Psoas muscle (tissue), 8 donors: ENCODE data around the gene BMP6. TPM values are rescaled to one million over a fixed set of nuclear protein-coding genes. Genes with fewer than 3 reads are reported as not detected.

Experiments
- ATAC-seq, 4 donors: fragments of 200-7000 bp; cut with Tn5 transposase; one replicate each; pipeline ENCODE4 v1.9.1; 2020; ENCODE audit warnings: moderate library complexity in 3 of 4, mild to moderate bottlenecking in 2 of 4
- DNase-seq, 2 donors: peaks; one replicate each; pipeline ENCODE4 v3.0.0-alpha.2; 2020
- H3K27ac ChIP-seq: fragments of 200-600 bp; one replicate; pipeline ENCODE4 v1.8.0; 2022
- H3K27me3 ChIP-seq, 3 donors: fragments of 200-600 bp in 1 of 3; one replicate each; pipeline versions ENCODE4 v1.6.1 to v1.8.0; 2013 to 2022; ENCODE audit warnings: low read length in 2 of 3, mild to moderate bottlenecking in 2 of 3, moderate library complexity in 1 of 3; ENCODE audit not compliant: insufficient read depth in 3 of 3
- H3K36me3 ChIP-seq, 2 donors: fragments of 200-600 bp in 1 of 2; one replicate each; pipeline versions ENCODE4 v1.6.1 to v1.8.0; 2013 to 2022; ENCODE audit warnings: low read depth in 1 of 2, mild to moderate bottlenecking in 1 of 2, moderate library complexity in 1 of 2; ENCODE audit not compliant: insufficient read depth in 1 of 2
- H3K4me1 ChIP-seq: fragments of 200-600 bp; one replicate; pipeline ENCODE4 v1.8.0; 2022
- H3K4me3 ChIP-seq: fragments of 200-600 bp; one replicate; pipeline ENCODE4 v1.8.0; 2022; ENCODE audit warnings: mild to moderate bottlenecking
- H3K9me3 ChIP-seq: fragments of 200-600 bp; one replicate; pipeline ENCODE4 v1.8.0; 2022
- CTCF ChIP-seq: fragments of 200-600 bp; IDR thresholded peaks from one replicate; pipeline ENCODE4 v1.8.0; 2022; ENCODE audit warnings: antibody characterized with exemption
- WGBS, 3 donors: extraction: QIAGEN DNeasy Blood & Tissue Kit; methylation state at CpG; one replicate each; pipeline versions ENCODE4 v1.1.6 to v1.1.7; 2013; 5-methylcytosine and 5-hydroxymethylcytosine counted together
- intact Hi-C, 2 donors: fragments of 100-400 bp; cut with DNase I; formaldehyde crosslinking; loops; one replicate each; pipeline versions ENCODE4 v1.11.0 to v1.14.2; 2022
- polyA plus RNA-seq, 3 donors: library from polyadenylated mRNA; stranded (reverse); fragments of 200-250 nt; gene quantifications; one replicate each; pipeline ENCODE4 v1.2.3, GENCODE V29; 2013
- total RNA-seq, 4 donors: library from RNA; stranded (reverse); fragmentation: NEBNext Ultra II Directional in 2 of 4; extraction: Animal tissue kit (Norgen Biotek cat#: 25700) in 2 of 4; gene quantifications; one replicate each; pipeline versions ENCODE4 v1.2.1 to v1.2.4, GENCODE V29; 2021 to 2023
- donor health status: healthy with polysubstance abuse.
- donor health status: DM: no; HTN: no; CAD: no; lungs with moderate emphysema.
- donor health status: Bipolar disorder and iron deficiency.
- donor health status: healthy.
- donor health status: DM: yes; HTN: yes; CAD: no.
- donor health status: DM: no; HTN: no; CAD: no.
- donor health status: DM: no; HTN: no; CAD: no.
- donor health status: DM: yes; HTN: yes; CAD: no.

Gene BMP6
- total and polyA plus RNA-seq, 7 donors = 0.96 to 4.9 (median 3.4) TPM

GRCh38 chr6:7832904-7833750 is 107.2 kb downstream of the BMP6 start:
- intact Hi-C loops = no loop called here
- H3K27me3 ChIP-seq = no peaks in the 10 kb centered on the region
- H3K36me3 ChIP-seq = no peaks in the 10 kb centered on the region
- H3K27ac ChIP-seq = no peak overlapping the region
- 84 to 90% (median 88%) methylated on average over 9 of the region's 9 CpGs for WGBS, 3 donors
- H3K9me3 ChIP-seq = no peaks in the 10 kb centered on the region
- no peak for TF ChIP-seq CTCF
- no peak for ATAC-seq
- H3K4me1 ChIP-seq = no peaks in the 10 kb centered on the region
- H3K4me3 ChIP-seq = no peak overlapping the region
- DNase-seq = no peak

GRCh38 chr6:7833751-7834070 is 107.8 kb downstream of the BMP6 start:
- Histone ChIP-seq H3K9me3 (no peaks in the 10 kb centered on the region), H3K36me3 (no peaks in the 10 kb centered on the region), H3K4me3 (no peak overlapping the region), H3K27ac (no peak overlapping the region), H3K27me3 (no peaks in the 10 kb centered on the region), H3K4me1 (no peaks in the 10 kb centered on the region)
- intact Hi-C loops = no loop called here
- no peak for TF ChIP-seq CTCF
- WGBS, 3 donors = 45 to 54% (median 50%) methylated on average over 4 of the region's 4 CpGs
- ATAC-seq (no peak), DNase-seq (no peak)

- Histone ChIP-seq H3K36me3 (no peaks in the 10 kb centered on the region), H3K4me3 (no peak overlapping the region), H3K9me3 (no peaks in the 10 kb centered on the region), H3K27ac (no peak overlapping the region), H3K4me1 (no peaks in the 10 kb centered on the region), H3K27me3 (no peaks in the 10 kb centered on the region)
- WGBS, 3 donors = 93 to 96% (median 94%) methylated on average over 4 of the region's 4 CpGs
- no peak for ATAC-seq
- intact Hi-C loops = no loop called here
- TF ChIP-seq CTCF = no peak
- no peak for DNase-seq
These were observed 110.6 kb downstream of the BMP6 start for GRCh38 chr6:7836371-7837026.

GRCh38 chr6:7841781-7842468 is 116.0 kb downstream of the BMP6 start:
- 76 to 82% (median 79%) methylated on average over 3 of the region's 3 CpGs for WGBS, 3 donors
- ATAC-seq = no peak
- no peaks in the 10 kb centered on the region for H3K9me3 ChIP-seq
- no peak for TF ChIP-seq CTCF
- no peaks in the 10 kb centered on the region for H3K4me1 ChIP-seq
- intact Hi-C loops = no loop called here
- no peak for DNase-seq
- no peaks in the 10 kb centered on the region for H3K36me3 ChIP-seq
- no peak overlapping the region for H3K4me3 ChIP-seq
- no peaks in the 10 kb centered on the region for H3K27me3 ChIP-seq
- no peak overlapping the region for H3K27ac ChIP-seq
